ENCODE measurements around the gene PCLO.
"Not testable (repeated sequence)": the region's sequence is repeated elsewhere in the genome, so short reads cannot be mapped to it uniquely, and the experiment has no call there.

The PCLO gene

DNA sequence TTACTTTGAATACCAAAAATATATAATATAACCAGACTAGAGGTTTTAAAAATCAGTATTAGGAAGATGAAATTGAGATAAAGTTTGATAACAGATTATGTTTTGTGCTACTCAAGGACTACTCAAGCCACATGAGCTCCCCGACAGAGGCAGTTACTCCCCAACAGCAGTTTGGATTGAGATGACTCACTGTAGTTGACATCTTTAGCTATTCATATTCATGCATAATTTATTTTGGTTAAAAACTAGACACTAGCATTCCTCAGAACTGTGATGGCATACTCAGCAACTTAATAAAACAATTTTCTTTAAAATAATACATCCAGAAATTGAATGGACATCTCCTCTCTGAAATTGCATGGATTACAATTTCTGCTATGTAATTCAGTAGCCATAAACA is 19.6 kb downstream of the PCLO start:
- in situ Hi-C loops (cut with HindIII; ENCODE audit: low sequenced_read_pairs): no loop called here

DNA sequence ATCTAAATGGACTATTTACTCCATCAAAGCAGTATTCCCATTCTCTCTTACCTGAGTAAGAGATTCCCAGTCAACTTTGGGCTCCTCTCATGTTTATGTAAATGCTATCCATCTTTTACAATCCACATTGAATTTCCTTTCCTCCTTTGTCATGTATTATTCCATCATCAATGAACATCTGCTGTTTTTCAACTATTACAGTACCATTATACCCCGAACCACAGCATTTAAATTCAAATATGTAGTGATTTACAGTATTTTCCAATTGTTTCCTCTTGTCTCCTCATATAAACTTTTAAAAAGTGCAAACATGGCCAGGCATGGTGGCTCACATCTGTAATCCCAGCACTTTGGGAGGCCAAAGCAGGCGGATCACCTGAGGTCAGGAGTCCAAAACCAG is 20.3 kb downstream of the PCLO start:
- in situ Hi-C loops (cut with HindIII; ENCODE audit: low sequenced_read_pairs): no loop called here

DNA sequence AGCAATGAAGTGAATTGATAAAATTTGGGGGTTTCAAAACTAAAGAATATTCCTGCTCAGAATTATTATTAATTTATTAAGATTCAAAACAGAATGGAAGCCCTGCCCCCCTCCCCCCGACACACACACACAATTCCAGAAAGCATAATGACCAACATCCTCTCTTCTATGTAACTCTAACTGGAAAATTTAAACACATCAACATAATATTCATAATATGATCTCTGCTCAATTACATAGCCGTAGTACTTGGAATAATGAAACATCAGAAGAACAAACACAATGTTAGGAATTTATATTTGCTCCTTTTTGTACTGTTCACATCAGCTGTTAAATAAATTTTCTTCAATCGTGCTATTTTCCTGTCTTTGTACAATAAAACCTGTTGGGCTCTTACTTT is 20.8 kb downstream of the PCLO start:
- in situ Hi-C loops (cut with HindIII; ENCODE audit: low sequenced_read_pairs): no loop called here

DNA sequence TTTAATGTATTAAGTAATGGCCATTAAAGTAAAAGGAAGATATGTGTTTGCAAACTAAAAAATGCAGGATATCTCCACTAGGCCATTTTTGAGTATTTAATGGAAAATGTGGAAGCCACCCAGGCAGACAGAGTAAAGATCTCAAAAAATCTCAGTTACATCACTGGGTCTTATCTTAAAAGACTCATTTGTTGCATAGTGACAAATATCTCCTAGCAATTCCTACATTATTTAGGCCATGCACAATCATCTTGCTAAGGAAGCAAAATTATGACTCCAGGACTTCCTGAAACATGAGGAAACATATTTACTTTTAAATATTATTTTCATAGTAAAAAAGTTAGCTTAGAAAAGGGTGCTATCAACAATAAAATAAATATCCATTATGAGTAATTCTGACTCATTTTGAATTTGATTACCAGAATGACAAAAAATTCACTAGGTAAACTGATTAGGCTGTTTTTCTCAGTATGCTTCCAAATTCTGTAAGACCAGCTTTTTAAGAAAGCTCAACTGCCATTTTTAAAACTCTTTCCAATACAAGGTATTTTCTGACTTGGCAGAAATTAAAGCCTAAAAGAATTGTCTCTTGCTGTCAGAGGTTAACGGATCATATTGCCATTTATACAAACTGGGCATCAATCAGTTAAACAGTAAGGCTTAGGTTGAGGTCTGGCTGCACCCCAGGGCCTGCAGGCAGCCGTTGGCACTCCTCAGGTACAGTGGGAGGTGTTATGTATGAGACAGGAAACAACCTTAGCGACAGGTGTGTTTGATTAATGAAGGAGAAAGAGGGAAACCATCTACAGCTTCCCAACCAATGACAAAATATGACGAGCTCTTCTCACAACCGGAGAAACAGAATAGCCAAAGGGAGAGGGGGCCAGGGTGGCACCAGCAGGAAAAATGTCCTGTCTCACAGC is 31.8 kb downstream of the PCLO start:
- in situ Hi-C loops (cut with HindIII; ENCODE audit: low sequenced_read_pairs): loop anchor here (10.0 kb wide), 1 partner anchor 64 kb away; no protein-coding TSS in a partner anchor

DNA sequence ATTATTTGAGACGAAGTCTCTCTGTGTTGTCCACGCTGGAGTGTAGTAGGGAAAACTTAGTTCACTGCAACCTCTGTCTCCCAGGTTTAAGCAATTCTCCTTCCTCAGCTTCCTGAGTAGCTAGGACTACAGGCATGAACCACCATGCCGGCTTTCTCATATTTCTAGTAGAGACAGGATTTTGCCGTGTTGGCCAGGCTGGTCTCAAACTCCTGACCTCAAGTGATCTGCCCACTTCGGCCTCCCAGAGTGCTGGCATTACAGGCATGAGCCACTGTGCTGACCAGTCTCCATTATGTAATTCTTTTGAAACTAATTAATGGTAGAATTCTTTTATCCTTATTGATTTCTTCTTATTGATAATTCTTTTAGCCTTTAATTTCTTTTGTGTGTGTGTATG is 32.5 kb downstream of the PCLO start:
- in situ Hi-C loops (cut with HindIII; ENCODE audit: low sequenced_read_pairs): loop anchor here (10.0 kb wide), 1 partner anchor 65 kb away; no protein-coding TSS in a partner anchor

DNA sequence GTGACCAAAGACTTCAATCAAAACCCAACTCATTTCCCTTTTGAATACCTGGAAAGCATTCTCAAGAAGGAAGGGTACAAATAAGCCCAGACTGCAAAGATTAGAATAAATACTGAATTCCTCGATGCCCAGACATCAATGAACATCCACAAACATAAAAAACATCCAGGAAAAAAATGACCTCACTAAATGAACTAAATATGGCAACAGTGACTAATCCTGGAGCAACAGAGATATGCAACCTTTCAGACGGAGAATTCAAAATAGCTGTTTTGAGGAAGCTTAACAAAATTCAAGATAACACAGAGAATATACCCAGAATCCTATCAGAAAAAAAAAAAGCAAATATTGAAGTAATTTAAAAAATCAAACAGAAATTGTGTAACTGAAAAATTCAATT is 43.2 kb downstream of the PCLO start:
- in situ Hi-C loops (cut with HindIII; ENCODE audit: low sequenced_read_pairs): no loop called here

DNA sequence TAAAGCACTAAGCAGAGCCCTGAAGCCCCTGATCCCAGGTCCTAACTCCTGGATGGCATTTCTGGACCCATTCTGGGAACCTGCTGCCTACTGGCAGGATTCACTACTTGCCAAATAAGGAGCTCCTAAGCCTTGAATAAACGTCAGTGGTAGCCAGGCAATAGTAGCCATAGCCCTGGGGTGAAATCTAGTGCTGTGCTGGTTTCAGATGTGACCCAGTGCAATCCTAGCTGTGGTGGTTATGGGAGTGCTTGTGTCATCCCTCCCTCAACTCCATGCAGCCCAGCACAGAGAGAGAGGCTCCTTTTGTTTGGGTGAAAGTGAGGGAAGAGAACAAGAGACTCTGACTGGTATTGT is 43.7 kb downstream of the PCLO start:
- in situ Hi-C loops (cut with HindIII; ENCODE audit: low sequenced_read_pairs): no loop called here

DNA sequence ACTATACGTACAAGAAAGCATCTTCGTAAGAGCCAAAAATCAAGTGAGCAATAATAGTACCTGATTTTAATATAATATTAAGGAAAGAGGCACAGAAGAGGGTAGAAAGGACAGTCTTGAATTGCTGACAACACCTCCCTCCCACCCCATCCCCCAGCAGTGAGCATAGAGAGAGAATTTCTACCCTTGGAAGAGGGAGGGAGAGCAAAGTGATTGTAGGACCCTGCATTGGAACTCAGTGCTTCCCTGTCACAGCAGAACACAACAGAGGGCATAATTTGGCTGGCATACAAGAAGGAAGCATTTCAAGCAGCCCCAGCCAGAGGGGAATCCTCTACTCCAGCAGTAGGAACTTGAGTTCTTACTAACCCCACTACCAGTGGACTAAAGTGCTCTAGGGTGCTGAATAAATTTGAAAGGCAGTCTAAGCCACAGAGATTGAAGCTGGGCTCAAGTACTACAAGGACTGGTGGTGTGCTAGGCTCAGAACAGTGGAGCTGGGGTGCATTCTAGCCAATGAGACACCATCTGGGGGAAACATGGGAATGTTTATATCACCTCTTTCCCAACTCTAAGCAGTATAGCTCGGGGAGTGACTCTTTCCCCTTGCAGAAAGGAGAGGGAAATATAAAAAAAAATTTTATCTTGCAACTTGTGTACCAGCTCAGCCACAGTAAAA is 44.2 kb downstream of the PCLO start:
- in situ Hi-C loops (cut with HindIII; ENCODE audit: low sequenced_read_pairs): no loop called here

DNA sequence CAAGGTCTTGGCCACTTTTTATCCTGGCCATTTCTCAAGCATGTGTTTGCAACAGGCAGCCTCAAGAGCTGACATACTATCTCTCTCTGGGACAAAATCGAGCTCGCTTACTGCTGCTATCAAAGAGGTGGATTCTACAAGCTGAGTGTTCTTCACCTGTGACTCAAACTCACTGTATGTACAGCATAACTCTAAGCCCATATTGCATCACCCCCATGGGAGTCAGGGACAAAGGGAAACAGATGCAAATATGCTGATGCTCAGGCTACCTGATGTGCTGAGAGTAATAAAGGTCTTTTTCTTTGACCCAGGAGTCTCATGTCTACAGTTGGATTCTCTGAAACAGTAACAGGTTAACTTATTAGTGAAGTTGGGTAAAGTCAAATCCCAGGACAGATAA is 45.2 kb downstream of the PCLO start:
- in situ Hi-C loops (cut with HindIII; ENCODE audit: low sequenced_read_pairs): no loop called here

DNA sequence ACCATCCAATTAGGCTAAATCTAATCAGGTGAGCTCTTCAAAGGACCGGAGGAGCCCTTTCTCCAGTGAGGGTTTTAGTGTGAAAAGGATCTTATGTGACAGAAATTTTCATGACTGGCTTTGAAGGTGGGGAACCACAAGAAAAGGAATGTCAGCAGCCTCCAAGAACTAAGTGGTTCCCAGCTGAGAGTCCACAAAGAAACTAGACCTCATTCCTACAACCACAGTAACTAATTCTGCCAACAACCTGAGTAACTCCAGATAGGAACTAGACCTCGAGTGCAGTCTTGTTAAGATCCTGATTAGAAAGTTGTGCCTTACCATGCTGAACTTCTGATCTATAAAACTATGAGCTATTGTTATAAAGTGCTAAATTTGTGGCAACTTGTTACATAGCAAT is 51.3 kb downstream of the PCLO start:
- in situ Hi-C loops (cut with HindIII; ENCODE audit: low sequenced_read_pairs): no loop called here

DNA sequence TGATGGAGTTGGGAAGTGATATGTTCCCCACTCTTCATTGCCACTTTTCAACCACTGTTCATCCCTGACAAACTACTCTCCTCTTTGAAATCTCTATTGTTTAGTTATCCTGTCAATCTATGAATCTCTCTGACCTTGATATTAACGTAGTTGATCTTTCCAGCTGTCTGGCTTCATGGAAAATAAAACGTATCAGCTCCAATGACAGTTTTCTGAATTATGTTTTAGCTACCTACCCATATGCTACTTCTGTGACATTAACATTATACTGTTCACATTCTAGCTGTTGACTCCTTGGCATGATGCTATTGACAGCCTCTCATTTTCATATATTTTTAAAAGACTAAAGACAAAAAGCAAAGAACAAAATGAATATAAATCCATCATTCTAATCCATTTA is 53.3 kb downstream of the PCLO start:
- in situ Hi-C loops (cut with HindIII; ENCODE audit: low sequenced_read_pairs): no loop called here

DNA sequence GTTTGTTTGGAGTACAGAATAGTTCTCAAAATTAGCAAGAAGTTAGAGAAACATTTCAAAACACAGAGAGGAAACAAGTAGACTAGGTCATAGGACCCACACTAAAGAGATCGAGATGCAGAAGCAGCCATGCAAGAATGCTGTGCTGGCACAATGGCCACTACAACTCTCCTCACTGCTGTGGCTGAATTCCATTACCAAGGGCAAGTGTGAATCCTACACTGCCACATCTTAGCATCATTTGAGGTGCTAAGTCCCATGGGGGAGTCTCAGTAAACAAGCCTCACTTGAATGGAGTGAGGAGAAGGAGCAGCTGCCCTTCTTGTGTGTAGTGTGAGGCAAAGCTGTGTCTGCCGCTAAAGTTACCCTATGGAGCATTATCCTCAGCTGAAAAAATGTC is 56.7 kb downstream of the PCLO start:
- in situ Hi-C loops (cut with HindIII; ENCODE audit: low sequenced_read_pairs): no loop called here

DNA sequence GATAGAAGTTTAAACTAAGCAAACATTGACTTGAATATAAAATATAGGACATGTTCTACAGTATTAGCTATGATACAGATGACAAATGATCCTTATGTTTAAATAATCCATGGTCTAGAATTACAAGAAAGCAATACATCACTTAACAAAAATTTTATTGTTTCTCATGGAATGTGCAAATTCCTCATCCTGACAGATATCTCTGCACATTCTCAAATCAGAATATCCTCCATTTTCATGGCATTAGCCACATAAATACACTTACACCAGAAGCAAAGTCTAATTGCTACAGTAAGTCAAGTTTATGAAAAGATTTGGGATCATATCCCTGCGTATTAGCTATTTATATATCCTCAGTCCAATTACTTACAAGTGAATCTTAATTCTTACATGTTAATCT is 57.6 kb downstream of the PCLO start:
- in situ Hi-C loops (cut with HindIII; ENCODE audit: low sequenced_read_pairs): no loop called here

DNA sequence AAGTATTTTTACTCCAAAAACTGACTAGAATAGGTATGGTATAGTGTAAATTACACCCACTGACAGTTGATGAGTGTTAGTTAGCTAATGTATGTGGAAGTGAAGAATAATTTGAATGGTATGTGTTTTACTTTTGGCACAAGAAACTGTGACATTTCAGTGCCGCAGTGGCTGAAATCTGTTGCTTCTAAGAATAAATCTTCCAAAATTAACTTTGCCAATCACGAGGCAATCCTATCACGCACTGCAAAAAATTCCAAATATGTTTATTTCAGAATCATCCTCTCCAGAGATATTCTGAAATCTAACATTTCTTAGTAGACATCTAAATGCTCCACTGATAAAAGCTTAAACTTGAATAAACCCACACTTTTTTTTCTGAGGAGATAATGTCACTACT is 61.2 kb downstream of the PCLO start:
- in situ Hi-C loops (cut with HindIII; ENCODE audit: low sequenced_read_pairs): no loop called here

DNA sequence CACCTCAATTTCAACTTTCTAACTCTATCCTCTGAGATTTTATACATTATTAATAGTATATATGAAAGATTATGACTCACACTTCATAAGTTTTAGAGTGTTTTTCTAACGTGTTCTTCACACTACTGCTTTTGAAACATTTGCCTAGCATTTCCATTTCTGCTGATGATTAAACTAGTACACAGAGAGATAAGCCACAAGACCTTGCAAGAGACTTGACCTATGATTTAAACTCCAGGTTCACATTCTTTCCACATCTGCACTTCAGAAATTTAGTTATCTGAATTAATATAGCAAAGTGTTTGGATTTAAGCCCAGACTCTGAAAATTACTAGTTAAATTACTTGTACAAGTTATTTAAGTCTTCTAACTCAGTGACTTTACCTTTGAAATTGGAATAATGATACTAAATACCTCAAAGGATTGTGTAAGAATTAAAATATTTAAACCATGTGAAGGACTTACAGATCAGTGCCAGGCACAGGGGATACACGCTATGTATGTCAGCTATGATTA is 66.6 kb downstream of the PCLO start:
- in situ Hi-C loops (cut with HindIII; ENCODE audit: low sequenced_read_pairs): no loop called here

DNA sequence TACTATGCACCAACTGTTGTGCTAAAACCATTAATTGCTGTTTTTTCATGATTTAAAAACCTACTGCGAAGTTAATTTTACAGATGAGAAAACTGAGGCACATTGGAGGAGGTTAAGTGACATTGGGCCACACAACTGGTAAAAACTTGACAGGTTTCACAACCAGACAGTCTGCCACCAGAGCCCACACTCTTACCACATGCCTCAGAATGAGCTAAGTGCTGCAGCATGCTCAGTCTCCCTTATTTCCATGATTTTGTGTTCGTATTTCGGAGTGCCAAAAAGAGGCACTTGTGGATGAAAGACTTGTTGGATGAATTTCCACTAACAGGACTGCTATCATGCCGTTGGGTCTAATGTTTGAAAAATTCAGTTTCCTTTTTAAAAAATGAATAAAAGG is 77.4 kb downstream of the PCLO start:
- in situ Hi-C loops (cut with HindIII; ENCODE audit: low sequenced_read_pairs): no loop called here

DNA sequence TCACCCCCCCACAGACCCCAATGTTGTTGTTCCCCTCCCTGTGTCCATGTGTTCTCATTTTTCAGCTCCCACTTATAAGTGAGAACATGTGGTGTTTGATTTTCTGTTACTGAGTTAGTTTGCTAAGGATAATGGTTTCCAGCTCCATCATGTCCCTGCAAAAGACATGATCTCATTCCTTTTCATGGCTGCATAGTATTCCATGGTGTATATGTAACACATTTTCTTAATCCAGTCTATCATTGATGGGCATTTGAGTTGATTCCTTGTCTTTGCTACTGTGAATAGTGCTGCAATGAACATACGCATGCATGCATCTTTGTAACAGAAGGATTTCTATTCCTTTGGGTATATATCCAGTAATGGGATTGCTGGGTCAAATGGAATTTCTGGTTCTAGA is 82.8 kb downstream of the PCLO start:
- in situ Hi-C loops (cut with HindIII; ENCODE audit: low sequenced_read_pairs): not testable (repeated sequence)

DNA sequence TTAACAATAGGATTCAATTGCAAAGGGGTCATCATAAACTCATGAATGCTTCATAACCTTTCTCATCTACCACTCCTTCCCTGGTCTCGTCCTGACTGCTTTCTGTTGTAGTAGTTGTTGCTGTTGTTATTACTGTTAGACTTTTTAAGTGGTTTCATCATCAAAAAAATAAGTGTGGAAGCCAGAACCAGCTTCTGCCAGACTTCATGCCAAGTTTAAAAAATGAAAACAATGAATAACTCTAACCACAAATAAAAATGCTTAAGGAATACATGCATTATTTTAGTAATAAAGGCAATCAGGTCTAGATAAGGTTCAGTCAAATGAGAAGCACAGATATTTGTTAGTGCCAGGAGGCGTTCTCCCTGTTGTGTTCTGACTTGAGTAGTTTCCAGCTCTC is 85.4 kb downstream of the PCLO start:
- in situ Hi-C loops (cut with HindIII; ENCODE audit: low sequenced_read_pairs): no loop called here

DNA sequence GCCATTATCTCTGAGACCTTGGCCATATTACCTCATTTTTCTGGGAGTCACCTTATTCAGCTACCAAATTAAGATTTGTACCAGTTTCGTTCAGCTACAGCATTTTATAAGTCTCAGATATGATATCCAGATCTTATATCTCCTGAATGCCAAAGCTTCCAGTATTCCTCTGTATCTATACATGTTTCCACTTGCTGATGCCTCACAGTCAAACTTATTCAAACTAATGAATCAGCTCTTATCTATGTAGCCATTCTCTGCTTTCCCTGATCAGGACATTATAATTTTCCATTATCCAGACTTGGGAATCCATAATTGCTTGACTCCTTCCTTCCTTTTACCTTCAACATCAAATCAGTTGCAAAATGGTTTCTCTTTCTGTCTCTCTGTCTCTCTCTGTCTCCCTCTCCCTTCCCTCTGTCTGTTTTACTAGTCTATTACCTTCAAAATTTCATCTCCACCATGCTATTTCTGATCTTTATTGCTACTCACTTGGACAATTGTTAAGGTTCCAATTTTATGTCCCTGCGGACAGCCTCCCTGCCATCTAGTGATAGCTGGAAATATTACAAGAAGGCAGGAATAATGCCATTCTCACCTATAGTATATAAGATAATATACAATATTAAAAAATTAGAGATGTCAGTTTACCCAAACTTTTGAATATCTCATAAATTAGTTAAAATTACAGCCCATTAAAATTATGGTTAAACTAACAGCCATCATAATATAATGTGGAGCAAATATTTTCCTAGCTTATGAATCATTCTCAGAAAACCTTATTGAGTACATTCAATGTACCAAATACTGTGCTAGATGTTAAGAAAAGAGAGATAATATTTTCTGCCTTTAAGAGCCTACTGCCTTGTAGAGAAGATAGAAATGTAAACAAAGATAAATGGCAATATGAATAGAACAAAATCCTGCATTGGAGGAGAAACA is 89.8 kb downstream of the PCLO start:
- in situ Hi-C loops (cut with HindIII; ENCODE audit: low sequenced_read_pairs): no loop called here

DNA sequence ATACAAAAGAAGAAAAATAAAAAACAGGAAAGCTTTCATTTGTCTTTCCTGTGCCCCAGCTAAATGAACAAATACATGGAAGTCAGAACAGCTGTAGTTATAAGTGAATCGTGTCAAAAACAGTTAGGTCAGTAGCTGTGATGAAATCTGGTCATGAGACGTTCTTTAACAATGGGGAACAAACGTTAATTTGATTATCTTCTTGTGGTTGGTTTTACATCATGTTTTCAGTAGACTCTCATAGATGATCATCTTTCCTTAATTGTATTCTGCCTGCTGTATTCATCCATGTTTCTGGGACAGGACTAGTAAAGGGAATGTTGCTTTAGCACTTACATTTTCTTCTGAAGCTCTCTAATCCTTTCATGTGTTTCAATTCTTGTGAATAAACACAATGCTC is 97.0 kb downstream of the PCLO start:
- in situ Hi-C loops (cut with HindIII; ENCODE audit: low sequenced_read_pairs): no loop called here

DNA sequence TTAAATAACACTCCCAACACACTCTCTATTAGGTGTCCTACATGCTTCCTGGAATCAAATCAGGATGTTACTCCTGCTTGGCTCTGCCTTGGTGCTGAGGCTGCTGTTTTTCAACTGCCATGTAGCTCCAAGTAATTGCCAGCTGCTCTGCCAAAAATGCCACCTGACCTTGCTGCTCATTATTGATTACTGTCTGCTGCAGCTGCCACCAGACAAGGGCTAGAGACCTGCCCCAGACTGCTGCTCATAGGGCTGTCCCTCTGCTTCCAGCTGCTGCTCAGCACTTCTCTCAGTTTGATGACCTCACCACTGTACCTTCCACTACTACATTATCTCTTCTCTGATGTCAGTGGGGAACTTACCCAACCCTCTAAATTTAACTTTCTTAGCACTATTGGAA is 102.5 kb downstream of the PCLO start:
- in situ Hi-C loops (cut with HindIII; ENCODE audit: low sequenced_read_pairs): no loop called here
